Fibroblast of skin of back (primary cell): ENCODE measurements around the gene BCKDK. TPM values are rescaled to one million over a fixed set of nuclear protein-coding genes. Genes with fewer than 3 reads are reported as not detected.
A peak's percentile ranks its signal among the peaks of the same experiment; 100 is the strongest.

ENCODE experiments used
- DNase-seq: peaks from one replicate; pipeline ENCODE4 v3.0.0-alpha.2; 2013
- polyA plus RNA-seq, 2 experiments: library from polyadenylated mRNA; unstranded; fragments of 120-200 nt; gene quantifications; one replicate each; pipeline ENCODE4 v1.2.1, GENCODE V29; 2013; ENCODE audit not compliant: insufficient read length in 2 of 2

Gene BCKDK
- polyA plus RNA-seq (2013, experiment 1 of 2; ENCODE audit: insufficient read length), result 73.8 TPM
- polyA plus RNA-seq (2013, experiment 2 of 2; ENCODE audit: insufficient read length), result 58.4 TPM

DNA sequence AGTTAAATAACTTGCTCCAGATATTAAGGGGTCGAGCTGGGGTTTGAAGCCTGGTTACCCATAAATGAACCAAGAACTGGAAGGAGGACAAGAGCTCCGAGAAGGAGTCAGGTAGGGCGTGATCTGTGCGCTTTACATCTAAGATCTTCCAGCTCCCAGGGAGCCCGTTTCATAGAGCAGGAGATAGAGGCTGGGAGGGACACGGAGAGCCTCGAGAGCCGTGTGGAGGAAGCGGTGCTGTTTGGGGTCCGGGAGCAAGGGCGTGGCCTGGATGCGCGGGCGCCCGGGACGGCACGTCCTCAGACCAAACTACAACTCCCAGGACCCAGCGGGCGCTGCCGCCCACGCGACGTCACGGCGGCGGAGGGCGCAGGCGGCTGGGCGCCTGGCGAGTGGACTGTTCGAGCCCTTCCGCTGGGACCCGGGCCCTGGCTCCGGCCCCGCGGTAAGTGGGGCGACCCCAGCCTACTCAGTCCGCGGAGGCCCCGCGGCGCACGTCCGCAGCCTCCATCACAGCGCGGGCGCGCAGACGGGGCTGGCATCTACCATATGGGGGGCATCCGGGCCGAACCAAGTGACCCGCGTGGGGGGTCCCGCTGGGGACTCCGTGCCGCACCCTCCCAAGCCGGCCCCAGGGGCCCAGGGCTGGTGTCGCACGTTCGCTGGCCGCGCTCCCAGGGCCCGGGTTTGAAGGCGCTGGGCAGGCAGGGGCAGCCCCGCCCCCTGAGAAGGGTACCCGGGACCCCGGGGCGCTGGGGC lies at the start of gene BCKDK:
TSS of gene BCKDK (plus strand) at position 352 of the 759 bp plus-strand sequence. CDS start 838 bp downstream, outside the sequence.
- peak; percentile 84 for DNase-seq

DNA sequence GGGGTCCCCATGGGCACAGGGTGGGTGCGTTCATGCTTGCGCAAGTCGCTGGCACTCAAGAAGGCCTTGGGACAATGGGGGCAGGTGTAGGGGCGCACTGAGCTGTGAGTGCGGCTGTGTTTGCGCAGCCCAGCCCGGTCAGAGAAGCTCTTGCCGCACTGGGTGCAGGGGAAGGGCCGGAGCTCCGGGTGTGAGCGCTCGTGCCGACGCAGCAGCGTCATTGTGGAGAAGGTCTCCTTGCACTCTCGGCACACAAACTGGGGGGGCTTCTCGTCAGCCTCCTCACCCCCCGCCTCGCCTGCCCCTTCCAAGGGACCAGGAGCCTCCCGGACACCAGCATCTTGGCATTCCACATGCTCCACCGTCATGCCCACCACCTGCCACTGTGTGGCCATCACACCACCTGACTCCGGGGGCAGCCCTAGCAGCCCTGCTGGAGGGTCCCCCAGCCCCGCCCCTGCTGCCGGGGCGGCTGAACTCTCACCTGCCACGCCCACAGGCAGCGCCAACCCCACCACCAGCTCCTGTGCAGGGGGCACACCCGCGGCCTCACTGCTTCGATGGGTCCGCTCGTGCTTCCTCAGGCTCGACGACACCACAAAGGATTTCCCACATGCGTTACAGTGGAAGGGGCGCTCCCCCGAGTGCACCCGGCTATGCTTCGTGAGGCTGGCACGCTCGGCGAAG lies 46.9 kb upstream of the BCKDK start:
- no peak for DNase-seq

DNA sequence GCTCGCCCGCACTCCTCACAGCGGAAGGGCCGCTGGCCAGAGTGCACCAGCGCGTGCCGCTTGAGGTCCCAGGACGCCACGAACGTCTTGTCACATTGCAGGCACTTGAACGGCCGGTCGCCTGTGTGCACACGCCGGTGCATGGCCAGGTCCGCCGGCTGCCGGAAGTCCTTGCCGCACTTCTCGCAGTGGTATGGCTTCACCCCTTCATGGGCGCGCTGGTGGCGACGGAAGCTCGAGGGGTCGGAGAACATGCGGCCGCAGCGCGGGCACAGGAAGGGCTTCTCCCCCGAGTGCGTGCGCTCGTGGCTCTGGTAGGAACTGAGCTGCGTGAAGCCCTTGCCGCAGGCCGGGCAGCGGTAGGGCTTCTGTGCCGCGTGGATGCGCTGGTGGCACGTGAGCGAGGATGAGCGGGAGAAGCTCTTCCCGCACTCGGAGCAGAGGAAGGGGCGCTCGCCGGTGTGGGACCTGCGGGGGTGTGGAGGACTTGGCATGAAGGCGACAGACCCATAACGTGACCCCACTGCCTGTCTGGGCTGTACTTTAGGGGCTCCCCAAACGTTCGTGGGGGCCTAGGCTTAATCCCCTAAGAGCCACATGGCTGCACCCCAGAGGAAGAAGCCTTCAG lies 46.3 kb upstream of the BCKDK start:
- no peak for DNase-seq

DNA sequence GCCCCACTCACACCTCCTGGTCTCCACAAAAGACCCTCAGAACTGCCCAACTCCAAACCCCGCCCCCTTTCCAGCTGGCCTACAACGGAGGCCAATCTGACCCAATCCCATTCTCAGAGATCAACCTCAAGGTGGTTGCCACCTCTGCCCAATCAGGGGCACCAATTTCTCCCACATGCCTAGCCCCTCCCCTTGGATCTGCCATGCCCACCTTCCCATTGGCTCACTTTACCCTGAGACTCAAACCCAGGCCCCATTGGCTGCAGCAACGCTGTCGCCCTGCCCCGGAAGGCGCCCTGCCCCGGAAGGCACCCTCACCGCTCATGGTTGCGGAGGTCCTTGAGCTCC lies 44.7 kb upstream of the BCKDK start:
- DNase-seq, result no peak

DNA sequence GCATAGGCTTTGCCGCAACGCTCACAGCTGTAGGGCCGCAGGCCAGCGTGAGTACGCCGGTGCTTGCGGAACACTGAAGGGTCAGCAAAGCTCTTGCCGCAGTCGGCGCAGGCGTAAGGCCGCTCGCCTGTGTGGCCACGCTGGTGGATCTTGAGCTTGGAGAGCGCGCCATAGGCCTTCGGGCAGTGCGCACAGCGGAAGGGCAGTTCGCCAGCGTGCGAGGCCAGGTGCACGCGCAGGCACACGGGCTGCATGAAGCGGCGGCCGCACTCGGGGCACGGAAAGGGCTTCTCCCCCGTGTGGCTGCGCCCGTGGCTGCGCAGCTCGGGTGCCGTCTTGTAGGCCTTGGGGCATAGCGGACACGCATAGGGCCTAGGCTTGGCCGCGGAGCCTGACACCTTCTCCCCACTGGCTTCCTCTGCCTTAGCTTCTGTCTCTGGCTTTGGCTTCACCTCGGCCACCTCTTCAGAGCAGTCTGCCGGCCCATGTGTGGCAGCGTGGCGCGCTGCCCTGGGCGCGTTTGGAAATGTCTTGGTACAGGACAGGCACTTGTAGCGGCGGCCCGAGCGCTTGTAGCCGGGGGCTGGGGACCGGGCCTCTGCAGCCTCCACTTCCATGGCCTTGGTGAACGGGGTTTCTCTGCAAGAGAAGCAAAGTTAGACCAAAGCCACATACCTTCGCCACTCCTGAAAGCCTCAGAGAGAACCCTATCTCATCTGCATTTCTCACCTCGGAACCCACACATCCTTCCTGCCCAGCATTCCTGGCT lies 44.2 kb upstream of the BCKDK start:
- DNase-seq, result no peak

DNA sequence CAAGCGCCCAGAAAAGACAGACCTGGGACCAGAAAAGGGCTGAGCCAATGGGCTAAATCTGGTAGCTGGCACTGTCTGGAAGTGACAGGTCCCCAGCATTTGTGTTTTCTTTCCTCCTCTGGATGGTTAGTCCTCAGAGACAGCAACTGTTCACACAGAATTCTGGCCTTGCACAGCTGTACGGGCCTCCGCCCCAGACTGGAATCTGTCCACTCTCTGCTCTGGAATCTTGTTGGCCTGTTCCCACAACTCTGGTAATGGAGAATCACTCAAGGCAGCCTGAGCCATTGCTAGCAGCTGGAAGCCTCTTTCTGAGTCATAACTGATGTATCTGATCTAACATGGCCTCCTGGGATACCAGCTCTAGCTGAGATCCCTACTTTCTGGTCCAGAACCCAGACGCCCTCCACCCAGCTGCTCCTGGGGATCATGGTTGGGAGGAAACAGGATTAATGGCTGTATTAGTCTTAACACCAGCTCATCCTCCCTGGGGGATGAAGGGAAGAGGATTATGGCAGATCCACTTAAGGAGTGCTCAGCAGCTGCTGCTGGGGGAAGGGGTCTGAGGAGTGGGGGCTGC lies 43.2 kb upstream of the BCKDK start:
- peak; percentile 98 for DNase-seq

DNA sequence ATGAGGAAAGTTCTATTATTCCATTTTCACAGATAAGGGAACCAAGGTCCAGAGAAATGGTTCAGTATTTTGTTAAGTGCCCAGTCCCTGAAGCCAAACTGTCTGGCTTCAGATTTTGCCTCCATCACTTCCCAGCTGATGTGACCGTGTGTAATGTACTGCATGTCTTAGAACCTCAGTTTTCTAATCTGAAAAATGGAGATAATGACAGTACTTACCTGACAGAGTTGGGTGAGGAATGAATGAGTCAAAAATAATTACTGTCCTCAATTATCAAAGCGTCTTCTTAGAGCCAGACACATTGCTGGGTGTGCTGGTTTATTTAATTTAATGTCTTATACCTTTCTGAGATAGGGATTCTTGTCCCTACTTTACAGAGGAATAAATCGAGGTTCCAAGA lies 40.8 kb upstream of the BCKDK start:
- no peak for DNase-seq

DNA sequence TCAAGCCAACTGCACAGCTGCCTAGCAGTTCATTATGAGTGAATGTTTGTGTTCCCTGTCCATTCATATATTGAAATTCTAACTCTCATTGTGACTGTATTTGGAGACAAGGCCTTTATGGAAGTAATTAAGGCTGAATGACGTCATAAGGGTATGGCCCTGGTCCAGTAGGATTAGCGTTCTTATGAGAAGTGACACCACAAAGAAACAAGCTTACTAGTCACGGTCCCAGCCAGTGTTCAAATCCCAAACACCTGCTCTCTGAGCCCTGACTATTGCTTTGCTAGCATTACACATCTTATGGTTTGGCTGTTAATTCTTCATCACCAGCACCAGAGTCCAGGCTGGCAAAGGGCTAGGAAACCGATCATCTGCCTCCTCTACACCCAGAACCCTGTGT lies 36.3 kb upstream of the BCKDK start:
- peak; percentile 70 for DNase-seq

DNA sequence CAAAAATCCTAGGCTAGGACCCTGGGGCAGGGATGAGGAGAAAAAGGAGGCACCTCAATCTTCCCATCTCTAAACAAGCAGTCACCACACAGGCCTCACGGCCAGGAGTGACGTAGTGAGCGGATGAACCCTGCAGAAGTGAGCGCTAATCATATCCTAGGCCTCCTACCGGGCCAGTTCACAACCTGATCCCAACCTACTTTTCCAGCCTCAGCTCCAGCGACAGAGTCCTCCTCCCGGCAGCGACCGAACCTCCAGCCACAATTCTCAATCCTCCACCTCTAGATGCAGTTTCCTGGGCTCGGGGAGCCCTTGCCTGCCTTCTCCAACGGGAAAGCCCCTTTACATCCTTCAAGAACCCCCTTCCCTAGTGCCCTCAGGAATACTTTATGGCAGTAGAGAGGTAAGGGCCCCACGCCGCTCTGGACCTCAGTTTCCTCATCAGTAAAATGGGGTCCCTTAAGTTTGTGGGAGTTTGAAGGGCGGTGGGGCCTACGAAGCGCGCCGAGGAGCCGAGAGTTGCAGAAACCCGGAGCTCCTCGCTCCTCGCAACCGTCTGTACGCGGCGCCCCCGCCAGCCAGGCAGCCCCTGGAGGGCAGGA lies 35.5 kb upstream of the BCKDK start:
- DNase-seq, result peak; percentile 56

DNA sequence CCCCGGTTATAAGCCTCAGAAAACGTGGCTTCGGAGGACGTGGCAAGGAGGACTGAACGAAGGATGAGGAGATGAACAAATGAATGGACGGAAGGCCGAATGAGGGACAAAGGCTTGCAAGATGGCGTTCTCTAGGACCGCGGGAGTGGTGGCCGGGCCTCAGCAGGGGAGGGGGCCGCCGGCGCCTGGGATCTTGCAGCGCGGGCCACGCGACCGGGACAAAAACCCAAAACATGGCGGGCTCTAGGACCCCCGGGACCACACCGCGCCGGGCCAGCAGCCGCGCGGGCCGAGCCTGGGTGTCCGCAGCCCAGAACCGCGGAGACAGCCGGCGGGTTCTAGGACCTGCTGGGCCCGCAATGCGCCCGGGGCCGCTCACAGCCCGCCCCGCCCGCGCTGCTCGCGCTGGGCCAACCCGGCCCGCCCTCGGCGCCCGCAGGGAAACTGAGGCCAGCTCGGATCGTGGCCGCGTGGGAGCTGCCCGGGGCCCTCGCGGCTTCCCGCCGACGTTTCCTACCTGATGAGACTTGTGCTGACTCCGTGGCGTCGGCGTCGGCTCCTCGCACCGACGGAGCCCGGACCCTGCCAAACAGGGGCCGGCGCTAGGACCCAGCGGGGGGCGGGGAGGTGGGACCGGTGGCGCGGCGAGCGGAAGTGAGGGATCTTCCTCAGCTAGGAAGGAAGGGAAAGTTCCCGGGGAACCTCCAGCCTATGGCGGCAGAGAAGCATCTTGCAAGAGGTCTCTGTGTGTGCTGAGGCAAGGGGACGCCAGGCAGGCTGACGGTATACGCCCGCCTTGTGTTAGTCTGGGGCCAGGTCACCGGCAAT lies 34.8 kb upstream of the BCKDK start:
- peak; percentile 93 for DNase-seq

DNA sequence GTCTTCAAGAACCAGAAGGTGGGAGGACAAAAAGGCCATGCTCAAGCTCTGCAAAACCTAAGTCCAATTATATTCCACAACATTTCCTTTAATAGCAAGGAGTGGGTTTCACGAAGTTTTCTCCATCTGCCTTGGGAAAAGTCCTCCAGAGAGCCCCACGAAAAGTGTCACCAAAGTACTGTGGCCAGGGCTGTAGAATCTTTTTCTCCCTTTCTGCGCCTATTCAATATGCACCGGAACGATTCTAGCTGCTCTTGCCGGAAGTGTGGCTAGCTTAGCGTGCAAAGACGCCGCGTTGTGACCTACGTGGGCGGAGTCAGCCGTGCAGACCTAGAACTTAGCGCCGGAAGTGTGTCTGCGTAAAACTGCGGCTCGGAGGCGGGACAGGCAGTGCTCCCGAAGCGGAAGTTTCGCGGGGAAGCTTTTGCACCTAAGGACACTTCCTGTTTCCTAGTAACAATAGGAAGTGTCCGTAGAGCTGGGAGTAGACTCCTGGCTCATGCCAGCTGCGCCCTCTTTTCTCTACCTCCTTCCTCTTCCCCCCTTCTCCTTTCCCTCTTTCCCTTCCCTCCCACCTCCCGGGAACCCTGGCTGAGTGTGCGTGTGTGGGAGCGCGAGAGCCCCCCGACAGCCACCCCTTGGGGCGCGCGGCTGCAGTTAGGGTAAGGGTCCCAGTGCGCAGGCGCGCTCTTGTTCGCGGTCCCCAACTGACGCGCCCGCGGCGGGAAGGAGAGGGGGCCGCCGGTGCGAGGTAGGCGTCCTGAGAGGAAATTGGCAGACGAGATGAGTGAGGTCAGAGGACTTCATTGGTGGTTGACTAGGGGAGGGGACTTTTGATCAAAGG lies 34.0 kb upstream of the BCKDK start, which contains the start of the genes ZNF646 and ZNF668:
TSS of gene ZNF646 (plus strand) at position 453 of the 844 bp plus-strand sequence. CDS start 1,903 bp downstream, outside the sequence.
TSS of gene ZNF668 (minus strand) at position 271 of the 844 bp plus-strand sequence. CDS start 9,781 bp downstream, outside the sequence.
- DNase-seq, result peak; percentile 100

DNA sequence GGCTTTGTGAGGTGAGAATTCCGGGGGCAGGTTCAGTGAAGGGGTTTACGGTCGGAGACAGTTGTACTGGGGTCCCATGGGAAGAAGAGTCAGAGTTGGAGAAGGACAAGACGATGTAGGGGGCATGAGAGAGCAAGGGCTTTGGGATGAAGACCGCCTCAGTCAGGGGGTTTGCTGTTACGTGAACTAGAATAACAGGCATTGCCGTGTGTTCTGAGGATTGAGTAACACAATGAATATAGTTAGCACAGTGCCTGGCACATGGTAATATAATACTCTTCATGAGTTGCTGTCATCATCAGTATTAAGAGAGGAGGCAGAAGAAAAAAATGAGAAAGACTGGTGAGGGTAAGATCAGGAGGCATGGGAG lies 33.4 kb upstream of the BCKDK start:
- DNase-seq, result no peak

DNA sequence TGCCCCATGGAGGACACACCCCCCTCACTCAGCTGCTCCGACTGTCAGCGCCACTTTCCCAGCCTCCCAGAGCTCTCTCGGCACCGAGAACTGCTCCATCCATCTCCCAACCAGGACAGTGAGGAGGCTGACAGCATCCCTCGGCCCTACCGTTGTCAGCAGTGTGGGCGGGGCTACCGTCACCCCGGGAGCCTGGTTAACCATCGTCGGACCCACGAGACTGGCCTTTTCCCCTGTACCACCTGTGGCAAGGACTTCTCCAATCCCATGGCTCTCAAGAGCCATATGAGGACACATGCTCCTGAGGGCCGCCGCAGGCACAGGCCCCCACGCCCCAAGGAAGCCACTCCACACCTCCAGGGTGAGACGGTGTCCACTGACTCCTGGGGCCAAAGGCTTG lies 31.9 kb upstream of the BCKDK start:
- DNase-seq, result no peak

DNA sequence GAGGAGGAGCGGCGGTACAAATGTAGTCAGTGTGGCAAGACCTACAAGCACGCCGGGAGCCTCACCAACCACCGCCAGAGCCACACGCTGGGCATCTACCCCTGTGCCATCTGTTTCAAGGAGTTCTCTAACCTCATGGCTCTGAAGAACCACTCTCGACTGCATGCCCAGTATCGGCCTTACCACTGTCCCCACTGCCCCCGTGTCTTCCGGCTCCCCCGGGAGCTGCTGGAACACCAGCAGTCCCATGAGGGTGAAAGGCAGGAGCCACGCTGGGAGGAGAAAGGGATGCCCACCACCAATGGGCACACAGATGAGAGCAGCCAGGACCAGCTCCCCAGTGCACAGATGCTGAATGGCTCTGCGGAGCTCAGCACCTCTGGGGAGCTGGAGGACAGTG lies 31.2 kb upstream of the BCKDK start:
- DNase-seq, result no peak

DNA sequence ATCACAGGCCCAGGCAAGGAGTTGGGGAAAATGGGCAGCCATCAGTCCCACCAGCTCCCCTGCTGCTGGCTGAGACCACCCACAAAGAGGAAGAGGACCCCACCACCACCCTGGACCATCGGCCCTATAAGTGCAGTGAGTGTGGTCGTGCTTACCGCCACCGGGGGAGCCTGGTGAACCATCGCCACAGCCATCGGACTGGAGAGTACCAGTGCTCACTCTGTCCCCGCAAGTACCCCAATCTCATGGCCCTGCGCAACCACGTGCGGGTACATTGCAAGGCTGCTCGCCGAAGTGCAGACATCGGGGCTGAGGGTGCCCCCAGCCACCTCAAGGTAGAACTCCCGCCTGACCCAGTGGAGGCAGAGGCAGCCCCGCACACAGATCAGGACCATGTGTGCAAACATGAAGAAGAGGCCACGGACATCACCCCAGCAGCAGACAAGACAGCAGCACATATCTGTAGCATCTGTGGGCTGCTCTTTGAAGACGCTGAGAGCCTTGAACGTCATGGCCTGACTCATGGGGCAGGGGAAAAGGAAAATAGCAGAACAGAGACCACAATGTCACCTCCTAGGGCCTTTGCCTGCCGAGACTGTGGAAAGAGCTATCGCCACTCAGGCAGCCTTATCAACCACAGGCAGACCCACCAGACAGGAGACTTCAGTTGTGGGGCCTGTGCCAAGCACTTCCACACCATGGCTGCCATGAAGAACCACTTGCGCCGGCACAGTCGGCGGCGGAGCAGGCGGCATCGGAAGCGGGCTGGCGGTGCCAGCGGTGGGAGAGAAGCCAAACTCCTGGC lies 30.4 kb upstream of the BCKDK start:
- no peak for DNase-seq

DNA sequence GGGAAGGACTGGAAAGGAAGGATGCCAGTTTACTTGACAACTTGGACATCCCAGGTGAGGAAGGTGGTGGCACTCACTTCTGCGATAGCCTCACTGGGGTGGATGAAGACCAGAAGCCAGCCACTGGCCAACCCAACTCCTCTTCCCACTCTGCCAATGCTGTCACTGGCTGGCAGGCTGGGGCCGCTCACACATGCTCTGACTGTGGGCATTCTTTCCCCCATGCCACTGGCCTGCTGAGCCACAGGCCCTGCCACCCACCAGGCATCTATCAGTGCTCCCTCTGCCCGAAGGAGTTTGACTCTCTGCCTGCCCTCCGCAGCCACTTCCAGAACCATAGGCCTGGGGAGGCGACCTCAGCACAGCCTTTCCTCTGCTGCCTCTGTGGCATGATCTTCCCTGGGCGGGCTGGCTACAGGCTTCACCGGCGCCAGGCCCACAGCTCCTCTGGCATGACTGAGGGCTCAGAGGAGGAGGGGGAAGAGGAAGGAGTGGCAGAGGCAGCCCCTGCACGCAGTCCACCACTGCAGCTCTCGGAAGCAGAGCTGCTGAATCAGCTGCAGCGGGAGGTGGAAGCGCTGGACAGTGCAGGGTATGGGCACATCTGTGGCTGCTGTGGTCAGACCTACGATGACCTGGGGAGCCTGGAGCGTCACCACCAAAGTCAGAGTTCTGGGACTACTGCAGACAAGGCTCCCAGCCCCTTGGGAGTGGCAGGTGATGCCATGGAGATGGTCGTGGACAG lies 29.4 kb upstream of the BCKDK start:
- no peak for DNase-seq

DNA sequence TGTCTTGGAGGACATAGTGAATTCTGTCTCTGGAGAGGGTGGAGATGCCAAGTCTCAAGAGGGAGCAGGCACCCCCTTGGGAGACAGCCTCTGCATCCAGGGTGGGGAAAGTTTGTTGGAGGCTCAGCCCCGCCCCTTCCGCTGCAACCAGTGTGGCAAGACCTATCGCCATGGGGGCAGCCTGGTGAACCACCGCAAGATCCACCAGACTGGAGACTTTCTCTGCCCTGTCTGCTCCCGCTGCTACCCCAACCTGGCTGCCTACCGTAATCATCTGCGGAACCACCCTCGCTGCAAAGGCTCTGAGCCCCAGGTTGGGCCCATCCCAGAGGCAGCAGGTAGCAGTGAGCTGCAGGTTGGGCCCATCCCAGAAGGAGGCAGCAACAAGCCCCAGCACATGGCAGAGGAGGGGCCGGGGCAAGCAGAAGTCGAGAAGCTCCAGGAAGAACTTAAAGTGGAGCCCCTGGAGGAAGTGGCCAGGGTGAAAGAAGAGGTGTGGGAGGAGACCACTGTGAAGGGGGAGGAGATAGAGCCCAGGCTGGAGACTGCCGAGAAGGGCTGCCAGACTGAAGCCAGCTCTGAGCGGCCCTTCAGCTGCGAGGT lies 28.7 kb upstream of the BCKDK start:
- no peak for DNase-seq
